ENCODE measurements around the gene BCR.

The BCR gene

DNA sequence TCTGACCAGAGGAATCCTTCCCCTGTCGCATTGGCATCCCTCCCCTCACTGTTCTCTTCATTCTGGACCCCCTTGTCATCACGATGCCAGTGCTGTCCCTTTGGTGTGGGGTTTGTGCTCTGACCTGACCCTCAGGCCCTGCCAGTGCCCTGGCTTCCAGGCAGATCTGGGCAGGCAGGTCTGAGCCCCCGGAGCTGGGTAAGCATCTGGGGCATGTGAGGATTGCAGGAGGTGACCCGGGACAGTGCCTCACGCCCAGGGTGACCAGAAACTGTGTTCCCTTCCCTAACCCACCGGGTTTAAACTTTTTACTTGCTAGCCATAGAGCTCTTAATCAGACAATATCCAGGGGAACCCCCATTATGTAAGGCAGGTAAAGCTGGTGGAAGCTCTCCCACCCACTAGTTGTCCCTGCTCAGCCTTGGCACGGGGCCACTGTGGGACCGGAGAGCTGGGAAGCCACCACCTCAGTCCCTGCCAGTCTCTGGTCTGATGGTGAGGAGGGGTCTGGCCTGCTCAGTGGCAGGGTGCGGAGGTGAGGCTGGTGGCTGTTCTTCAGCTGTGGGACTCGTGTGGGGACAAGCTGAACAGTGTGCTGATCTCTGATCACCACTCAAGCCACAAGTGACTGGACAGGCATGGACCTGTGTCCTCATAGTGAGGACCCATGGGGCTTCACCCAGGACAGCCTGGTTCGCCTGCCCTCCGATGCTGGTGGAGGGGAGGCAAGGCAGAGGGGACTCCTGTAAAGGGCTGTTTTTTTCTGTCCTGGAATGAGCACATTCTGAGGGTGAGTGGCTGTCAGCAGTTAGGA lies 38.0 kb downstream of the BCR start:
- DNase-seq (ENCODE audit: low spot score): no peak

DNA sequence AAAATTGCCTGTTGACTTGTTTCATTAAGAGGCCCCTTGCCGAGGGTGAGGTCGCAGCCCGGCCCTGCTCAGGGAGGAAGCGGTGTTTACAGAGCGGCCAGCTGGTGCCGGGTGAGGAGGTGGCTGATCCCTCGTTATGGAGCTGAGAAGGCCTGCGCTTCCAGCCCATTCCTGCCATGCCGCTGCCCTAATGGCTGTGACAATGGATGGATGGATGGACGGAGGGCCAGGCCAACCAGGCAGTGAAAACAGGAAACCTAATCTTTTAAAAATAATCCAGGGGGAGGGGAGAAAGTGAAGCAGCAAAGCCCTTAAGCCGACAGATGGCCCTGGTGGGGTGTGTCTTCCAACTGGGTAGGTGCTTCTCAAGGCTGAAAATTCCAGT lies 38.5 kb downstream of the BCR start:
- no peak for DNase-seq (ENCODE audit: low spot score)

DNA sequence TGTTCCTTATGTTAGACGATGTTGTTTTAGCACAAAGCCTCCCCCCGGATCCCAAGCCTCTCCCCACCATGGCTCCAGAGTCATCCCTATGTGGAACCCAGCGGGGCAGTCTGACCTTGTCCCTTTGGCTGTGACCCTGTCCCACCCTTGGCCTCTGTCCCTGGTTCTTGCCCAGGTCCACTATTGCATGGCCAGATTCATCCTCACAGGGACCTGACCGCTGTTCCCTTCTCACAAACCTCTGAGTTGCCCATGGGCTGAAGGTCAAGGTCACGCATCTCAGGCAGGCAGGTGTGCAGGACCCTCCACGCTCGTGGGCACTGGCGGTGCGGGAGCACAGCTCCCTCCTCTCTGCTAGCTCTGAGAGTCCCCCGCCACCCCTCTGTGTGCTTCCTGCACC lies 39.0 kb downstream of the BCR start:
- no peak for DNase-seq (ENCODE audit: low spot score)

DNA sequence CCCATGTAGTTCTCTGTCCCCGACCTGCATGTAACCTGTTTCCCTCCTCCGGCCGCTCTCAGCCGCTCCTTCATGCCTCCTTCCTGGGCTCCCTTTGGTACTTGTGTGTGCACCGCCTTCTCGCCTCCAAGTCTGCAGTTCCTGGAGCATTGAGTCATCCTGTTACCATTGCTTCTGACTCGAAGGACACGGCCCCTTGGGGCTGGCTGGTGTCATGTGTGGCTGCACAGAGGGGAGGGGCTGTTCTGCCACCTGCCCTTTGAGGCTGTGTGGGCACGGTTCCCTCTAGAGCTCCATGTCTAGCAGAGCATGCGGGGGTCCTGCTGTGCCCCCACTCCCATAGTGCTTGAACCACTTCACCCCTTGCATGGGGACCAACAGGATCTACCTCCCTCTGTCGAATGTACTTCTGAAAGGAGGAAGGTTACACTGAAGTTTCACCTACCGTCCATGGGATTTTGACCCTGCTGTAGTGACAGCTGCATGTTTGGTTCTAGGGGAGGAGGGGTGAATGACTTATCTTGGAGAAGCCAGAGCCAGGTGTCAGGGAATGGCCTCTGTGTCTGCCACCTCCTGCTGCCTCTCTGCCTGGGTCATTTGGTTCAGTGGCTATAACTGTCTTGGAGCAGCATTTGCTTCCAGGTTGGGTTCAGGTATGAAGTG lies 39.6 kb downstream of the BCR start:
- DNase-seq (ENCODE audit: low spot score): peak; percentile 11

DNA sequence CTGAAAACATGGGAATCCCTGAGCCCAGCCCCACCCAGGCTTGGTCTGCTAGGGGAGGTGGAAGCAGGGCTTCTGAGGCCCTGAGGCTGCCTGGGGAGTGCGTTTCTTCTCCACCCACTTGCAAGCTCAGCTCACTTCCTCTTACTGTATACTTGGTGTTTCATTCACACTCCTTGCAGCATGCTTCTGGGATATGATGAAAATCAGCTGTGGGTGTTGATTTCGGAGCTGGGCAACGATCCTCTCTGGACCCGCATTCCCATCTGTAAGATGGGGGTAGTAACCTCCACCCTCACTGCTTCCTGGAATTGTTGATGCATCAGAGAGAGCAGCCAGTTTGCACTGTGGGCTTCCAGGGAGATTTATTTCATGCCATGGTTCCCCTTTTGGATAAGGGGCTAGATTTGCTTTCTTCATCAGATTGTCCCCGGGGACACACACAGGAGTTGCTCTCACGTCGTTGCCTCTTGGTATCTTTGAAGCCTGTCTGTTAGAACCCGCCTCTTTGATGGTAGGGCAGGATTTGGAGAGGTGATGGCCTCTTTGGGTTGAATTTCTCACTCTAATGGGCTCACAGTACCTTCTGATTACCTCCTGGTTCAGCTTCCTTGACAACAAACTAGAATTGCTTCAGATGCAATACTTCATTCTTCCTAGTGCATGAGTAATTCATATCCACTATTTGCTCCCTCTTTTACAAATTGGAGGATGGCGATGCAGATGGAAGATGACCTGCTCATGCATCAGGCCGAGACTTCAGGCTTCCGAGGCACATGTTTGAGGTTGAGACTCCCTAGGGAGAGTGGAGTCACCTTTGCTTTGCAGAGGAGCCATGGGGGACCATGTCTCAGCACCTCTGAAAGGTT lies 40.4 kb downstream of the BCR start:
- no peak for DNase-seq (ENCODE audit: low spot score)

DNA sequence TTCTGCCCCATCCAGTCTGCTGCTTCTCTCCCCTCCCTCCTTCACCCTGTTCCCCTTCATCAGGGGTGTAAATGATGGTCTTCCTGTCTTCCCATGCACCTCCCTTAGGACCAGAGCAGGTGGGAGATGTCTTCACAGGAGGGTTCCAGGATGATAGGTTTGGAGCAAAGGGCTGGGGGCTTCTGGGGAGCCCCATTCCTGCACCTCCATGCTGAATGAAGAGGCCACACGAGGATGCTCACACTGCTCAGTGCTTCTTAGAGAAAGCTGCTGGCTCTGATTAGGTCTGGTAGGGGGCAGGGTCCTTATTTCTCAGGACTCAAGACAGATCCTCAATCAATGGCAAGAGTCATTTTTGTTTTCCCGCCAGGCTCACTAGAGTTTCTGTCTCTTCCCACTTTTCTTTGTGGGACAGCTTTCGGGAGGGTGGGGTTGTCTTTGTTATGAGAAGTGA lies 41.1 kb downstream of the BCR start:
- no peak for DNase-seq (ENCODE audit: low spot score)

DNA sequence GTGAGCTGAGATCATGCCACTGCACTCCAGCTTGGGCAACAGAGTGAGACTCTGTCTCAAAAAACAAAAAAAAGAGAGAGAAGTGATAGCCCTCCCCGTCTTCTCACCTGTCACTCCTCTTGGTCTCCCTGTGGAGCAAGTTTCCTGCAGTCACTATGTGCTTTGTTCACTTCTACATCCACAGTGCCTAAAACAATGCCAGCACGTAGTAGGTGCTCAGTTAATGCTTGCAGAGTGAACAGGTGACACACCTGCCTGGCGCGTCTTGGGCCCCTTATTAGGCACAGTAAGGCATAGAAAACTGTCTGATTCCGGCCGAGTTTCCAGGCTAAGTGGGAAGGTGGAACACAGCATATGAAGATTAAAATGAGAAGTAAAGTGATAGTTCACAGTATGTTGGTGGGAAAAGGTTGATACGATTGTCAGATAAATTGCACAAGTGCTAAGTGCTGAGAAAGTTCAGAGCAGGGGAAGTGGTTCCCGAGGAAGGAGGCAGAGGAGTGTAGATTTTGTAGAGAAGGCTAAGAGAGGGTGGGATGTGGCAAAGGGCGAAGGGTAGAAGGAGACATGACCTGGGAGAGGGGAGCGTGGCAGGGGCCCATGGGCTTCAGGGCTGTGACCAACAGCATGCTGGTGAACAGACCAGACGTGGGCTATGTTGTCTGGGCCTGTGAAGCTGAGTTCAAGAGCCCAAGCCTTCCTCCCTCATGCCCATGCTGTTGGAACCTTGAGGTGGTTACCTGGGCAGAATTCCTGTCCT lies 41.9 kb downstream of the BCR start:
- no peak for DNase-seq (ENCODE audit: low spot score)

DNA sequence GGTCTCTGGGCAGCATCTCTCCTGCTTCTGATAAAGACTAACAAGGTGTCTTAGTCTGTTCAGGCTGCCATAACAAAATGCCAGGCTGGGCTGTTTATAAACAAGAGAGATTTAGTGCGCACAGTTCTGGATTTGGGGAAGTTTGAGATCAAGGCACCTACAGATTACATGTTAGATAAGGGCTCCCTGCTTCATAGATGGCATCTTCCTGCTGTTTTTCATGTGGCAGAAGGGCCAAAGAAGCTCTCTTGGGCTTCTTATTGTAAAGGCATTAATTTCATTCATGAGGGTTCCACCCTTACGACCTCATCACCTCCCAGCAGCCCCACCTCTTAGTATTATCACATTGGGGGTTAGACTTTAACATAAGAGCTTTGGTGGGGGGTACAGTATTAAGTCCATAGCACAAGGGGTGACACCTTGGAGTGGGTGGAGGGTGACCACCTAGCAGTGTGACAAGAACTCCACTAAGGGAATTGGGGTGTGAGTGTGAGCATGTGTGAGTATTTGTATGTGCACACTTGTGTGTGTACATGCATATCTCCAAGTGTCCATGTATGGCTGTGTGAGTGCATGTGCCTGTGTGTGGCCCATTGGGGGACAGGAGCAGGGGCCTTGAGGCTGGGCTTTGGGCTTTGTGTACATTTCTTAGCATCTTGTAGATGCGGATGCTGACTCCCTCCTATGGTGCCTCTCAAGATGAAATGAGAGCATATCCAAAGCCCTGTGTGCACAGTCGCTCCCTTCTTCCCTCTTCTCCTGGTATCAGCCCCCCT lies 42.7 kb downstream of the BCR start:
- DNase-seq (ENCODE audit: low spot score): no peak

DNA sequence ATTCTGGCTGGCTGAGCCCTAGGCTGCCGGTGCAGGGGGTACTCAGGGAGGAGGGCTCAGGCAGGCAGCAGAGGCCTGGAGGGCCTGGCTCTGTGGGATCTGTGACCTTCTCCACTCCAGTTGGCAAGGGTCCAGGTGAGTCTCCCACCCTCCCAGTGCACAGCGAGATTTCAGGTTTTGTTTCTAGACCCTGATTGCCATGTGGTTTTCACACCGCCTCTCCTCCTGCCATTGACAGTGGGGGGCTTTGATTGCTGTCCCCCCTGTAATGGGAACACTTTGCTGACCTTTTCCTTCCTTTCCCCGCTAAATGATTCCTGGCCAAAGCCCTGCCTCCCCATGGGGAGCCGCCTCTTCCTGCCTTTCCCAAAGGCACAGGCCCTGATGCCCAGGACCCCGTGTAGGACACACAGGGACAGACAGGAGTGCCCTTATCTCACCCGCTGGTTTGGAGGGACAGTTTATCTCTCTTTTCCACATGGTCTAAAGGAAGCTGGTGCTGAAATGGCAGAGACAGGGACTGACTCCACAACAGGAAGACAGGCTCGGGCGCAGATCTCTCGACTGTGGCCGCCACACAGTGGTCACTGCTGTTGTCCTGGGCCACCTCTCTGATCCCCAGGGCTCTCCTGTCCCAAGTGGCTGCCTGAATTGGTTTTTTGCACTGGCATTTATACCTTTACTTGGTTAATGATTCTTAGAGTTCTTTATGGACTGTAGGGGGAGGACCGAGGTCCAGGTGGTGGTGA lies 43.4 kb downstream of the BCR start:
- DNase-seq (ENCODE audit: low spot score): no peak

DNA sequence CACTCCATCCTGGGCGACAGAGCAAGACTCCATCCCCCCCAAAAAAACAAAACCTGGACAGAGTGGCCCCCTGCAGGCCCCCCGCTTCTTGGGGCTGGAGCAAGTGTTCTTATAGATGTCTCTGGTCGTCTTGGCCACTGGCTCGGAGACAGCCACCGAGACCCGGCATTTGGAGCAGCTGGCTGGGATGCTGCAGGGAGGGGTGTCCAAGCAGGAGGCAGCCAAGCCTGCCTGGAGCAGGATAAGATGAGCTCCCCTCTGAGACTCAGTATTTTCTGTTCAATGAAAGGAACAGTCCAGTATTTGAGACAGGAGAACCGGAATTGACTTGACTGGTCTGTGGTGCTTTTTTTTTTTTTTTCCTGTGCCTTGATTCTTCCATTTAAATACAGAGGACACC lies 44.5 kb downstream of the BCR start:
- no peak for DNase-seq (ENCODE audit: low spot score)

DNA sequence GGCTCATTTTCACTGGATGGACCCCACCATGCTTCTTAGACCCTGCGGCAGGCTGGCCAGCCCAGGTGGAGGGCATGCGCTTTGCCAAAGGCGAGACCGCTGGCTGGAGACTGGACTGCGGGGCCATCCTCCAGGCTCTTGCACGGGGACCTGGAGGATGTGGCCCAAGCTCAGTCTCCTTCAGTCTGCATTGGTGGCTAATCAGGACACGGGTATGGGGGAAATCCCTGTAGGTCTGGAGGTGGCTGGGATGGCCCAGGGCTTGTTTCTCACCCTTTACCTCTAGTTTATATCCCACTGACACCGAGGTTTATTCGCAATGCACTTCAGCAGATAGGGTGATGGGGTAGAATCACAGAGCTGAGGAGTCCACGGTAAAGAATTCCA lies 45.0 kb downstream of the BCR start:
- no peak for DNase-seq (ENCODE audit: low spot score)

DNA sequence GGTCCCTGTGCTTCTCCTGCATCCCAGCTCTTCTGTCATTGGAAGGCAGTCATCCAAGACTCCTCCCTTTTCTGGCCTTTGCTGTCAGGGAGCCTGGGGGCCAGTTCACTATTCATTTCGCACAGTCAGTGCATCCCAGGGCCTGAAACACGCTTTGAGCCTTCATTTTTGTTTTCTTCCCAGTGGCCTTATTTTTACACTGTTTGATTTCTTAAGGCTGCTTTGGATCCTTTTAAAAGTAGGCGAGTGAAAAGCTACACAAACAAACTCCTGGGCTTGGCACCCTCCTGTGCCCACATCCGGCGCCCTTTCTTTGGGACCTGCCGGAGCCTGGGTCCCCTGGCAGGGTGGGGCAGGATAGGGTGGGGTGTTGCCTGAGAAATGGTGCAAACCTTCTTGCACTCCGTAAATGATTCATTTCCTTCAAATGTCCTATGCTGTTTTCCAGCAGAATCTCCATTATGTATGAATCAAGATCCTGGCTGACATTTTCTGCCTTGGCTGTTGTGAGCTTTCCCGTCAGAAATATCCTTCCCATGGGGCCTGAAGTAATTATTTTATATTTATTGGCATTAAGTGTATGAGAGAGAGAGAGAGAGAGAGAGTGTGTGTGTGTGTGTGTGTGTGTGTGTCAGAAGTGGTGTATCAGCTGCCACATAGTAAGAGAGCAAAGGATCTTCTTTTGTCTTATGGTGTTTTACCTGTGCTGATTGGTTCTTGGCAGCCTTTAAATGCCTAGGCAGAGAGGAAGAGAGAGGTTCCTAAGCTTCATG lies 45.6 kb downstream of the BCR start:
- no peak for DNase-seq (ENCODE audit: low spot score)

DNA sequence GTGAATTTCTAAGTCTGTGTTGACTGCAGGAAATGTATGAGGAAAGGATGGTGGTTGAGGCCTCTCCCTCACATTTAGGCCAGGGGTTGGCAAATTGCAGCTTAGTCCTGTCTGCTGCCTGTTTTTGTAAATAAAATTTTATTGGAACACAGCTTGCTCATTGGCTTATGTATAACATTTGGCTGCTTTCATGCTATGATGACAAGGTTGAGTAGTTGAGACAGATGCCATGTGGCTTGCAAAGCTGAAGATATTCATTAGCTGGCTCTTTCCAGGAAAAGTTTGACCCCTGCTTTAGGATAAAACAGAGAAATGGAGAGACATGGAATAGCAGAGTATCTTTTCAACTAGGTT lies 46.2 kb downstream of the BCR start:
- no peak for DNase-seq (ENCODE audit: low spot score)

DNA sequence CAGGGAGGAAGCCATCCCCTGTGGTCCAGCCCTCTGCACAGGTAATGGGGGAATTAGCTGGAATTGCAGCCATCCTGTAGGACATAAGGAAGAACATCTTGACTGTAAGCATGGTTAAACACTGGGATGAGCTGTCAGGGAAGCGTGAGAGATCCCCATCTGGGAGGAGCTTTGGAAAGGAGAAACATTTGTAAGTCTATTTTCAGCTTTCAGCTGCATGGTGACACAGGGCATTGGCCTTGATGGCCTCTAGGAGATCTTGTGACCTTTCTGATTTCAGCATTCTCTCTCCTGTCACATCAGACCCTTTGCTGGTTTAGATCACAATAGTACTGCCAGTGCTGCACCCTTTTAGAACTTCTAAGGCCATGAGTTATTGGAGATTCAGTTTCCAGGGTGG lies 47.1 kb downstream of the BCR start:
- DNase-seq (ENCODE audit: low spot score): no peak

DNA sequence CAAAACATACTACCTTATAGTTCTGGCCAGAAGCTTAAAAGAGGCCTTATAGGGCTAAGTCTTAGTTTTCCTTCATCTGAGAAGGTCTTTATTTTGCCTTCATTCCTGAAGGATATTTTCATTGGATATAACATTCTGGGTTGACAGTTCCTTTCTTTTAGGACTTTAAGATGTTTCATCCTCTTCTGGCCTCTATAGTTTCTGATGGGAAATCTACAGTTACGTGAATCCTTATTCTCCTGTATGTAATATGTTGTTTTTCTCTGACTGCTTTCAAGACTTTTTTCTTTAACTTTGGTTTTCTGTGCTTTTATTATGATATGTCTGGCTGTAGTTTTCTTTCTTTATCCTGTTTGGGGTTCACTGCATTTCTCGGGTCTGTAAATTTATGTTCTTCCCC lies 48.2 kb downstream of the BCR start:
- DNase-seq (ENCODE audit: low spot score): no peak

DNA sequence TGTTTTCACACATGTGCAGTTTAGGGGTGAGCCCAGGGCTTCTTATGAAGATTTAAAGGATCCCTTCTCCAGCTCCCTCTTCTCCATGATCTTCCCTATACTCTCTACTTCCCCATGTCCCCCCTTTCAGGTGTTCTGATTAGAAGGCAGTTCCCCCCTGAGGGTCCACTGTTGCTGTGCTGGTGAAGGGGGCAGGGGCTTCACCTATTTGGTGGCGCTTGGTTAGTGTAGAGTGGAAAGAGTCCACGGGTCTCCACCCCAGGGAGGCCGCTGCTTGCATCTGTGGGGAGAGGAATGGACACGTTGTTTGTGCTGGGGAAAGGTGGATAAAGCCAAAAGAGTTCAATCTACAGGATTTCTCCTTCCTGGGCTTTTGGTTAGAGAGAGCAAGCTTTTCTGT lies 49.3 kb downstream of the BCR start:
- no peak for DNase-seq (ENCODE audit: low spot score)

DNA sequence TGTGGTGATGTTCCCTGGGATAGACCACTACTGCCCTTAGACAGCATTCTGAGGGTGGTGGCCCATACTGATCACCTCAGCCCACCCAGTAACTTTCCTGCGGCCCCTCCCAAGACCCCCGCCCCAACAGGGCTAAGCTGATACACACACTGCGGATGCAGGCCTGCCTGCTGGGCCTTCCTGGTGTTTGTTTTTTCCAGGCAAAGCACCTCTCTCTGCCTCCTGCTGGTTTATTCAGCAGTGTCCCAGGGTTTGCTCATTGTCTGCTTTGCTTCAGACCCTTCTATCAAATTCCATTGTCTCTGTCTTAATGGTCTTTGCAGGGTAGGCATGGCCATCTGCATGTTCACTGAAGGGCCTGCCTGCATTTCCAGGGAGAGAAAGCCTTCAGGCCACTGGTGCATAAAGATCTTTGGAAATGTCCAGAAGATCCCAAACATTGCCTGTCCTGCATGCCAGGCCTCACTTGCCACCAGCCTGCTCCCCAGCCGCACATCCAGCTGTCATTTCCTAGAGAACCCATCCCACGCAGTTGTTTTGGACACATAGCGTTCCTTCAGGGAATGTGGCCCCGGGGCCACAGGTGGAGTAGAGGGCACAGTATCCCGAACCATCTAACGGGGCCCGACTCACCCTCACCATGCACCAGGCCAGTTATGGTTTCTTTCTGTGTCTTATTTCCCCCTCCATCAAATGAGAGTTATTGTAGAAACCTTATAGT lies 50.2 kb downstream of the BCR start:
- DNase-seq (ENCODE audit: low spot score): no peak

DNA sequence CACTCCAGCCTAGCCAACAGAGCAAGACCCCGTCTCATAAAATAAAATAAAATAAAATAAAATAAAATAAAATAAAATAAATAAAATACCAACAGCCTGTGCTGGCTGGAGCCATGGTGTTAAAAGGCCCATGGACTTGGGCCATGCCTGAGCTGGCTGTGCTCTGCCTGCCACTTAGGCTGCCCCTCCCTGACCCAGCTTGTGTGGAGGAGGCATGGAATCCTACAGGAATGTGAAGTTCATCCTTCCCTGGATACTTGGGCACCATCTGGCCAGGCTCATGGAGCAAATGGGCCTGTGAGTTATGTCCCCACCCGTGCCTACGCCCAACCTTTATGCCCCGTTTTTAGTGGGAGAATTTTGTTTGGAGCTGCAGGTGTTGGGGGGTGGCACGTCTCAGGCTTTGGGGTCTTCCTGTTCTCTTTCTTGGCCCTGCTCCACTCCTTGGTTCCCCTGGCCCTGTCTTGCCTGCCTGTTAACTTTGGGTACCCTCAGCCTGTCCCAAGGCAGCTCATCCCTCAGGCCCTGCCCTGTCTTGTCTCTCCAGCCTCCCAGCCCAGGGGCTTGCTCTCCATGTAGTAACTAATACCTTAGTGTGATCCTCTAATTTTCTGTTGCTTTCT lies 51.3 kb downstream of the BCR start:
- DNase-seq (ENCODE audit: low spot score): no peak
